ENCODE results near the gene WWOX. TPM values are rescaled to one million over a fixed set of nuclear protein-coding genes. Genes with fewer than 3 reads are reported as not detected.

The WWOX gene
- total RNA-seq, 1 donor from 2014 or later = 8.9 TPM

- no peaks in the 10 kb centered on the region for H3K27me3 ChIP-seq (ENCODE audit: low read depth)
- no peaks in the 10 kb centered on the region for H3K4me1 ChIP-seq
- H3K27ac ChIP-seq (replicated peaks) = no peak overlapping the region
- intact Hi-C loops (cut with micrococcal nuclease) = no loop called here
- DNase-seq = no peak
- no peaks in the 10 kb centered on the region for H3K9me3 ChIP-seq (replicated peaks)
- no peak overlapping the region for H3K4me3 ChIP-seq
- no peak for TF ChIP-seq CTCF (IDR thresholded peaks at IDR 0.05; ENCODE audit: borderline replicate concordance)
- H3K36me3 ChIP-seq = no peaks in the 10 kb centered on the region
Observed at GRCh38 chr16:79021991-79022630, 922.7 kb downstream of the WWOX start.

GRCh38 chr16:79026117-79026516 is 926.7 kb downstream of the WWOX start:
- no peak overlapping the region for H3K4me3 ChIP-seq
- H3K27me3 ChIP-seq (ENCODE audit: low read depth) = no peaks in the 10 kb centered on the region
- intact Hi-C loops (cut with micrococcal nuclease) = no loop called here
- no peak for DNase-seq
- no peaks in the 10 kb centered on the region for H3K36me3 ChIP-seq
- no peaks in the 10 kb centered on the region for H3K4me1 ChIP-seq
- TF ChIP-seq CTCF (IDR thresholded peaks at IDR 0.05; ENCODE audit: borderline replicate concordance) = no peak
- H3K9me3 ChIP-seq (replicated peaks) = no peaks in the 10 kb centered on the region
- no peak overlapping the region for H3K27ac ChIP-seq (replicated peaks)

GRCh38 chr16:79036541-79036940 is 937.1 kb downstream of the WWOX start:
- Histone ChIP-seq H3K4me1 (peaks cover 10% of the 10 kb centered on the region), H3K36me3 (no peaks in the 10 kb centered on the region), H3K27me3 (ENCODE audit: low read depth) (no peaks in the 10 kb centered on the region), H3K4me3 (no peak overlapping the region), H3K27ac (replicated peaks) (no peak overlapping the region), H3K9me3 (replicated peaks) (peaks cover 5% of the 10 kb centered on the region)
- no peak for DNase-seq
- intact Hi-C loops (cut with micrococcal nuclease) = no loop called here
- no peak for TF ChIP-seq CTCF (IDR thresholded peaks at IDR 0.05; ENCODE audit: borderline replicate concordance)

- TF ChIP-seq CTCF (IDR thresholded peaks at IDR 0.05; ENCODE audit: borderline replicate concordance) = no peak
- Histone ChIP-seq H3K4me1 (peaks cover 10% of the 10 kb centered on the region), H3K36me3 (no peaks in the 10 kb centered on the region), H3K4me3 (no peak overlapping the region), H3K27me3 (ENCODE audit: low read depth) (no peaks in the 10 kb centered on the region), H3K9me3 (replicated peaks) (peaks cover 5% of the 10 kb centered on the region), H3K27ac (replicated peaks) (peak overlapping the region; percentile 64)
- intact Hi-C loops (cut with micrococcal nuclease) = no loop called here
- DNase-seq = no peak
Observed at GRCh38 chr16:79037521-79038373, 938.3 kb downstream of the WWOX start.

- H3K27me3 ChIP-seq (ENCODE audit: low read depth) = no peaks in the 10 kb centered on the region
- H3K9me3 ChIP-seq (replicated peaks) = no peaks in the 10 kb centered on the region
- H3K4me3 ChIP-seq = no peak overlapping the region
- TF ChIP-seq CTCF (IDR thresholded peaks at IDR 0.05; ENCODE audit: borderline replicate concordance) = no peak
- peaks cover 10% of the 10 kb centered on the region for H3K4me1 ChIP-seq
- no peak overlapping the region for H3K27ac ChIP-seq (replicated peaks)
- intact Hi-C loops (cut with micrococcal nuclease) = no loop called here
- H3K36me3 ChIP-seq = no peaks in the 10 kb centered on the region
- no peak for DNase-seq
Observed at GRCh38 chr16:79041206-79041605, 941.8 kb downstream of the WWOX start.

Measured in left ventricle myocardium inferior (tissue), 1 donor.